ENCODE data around the gene PLXNB3. TPM values are rescaled to one million over a fixed set of nuclear protein-coding genes. Genes with fewer than 3 reads are reported as not detected.

The PLXNB3 gene
- total and polyA plus RNA-seq, 10 donors: 0.48 to 2.8 (median 1.5) TPM

GRCh38 chrX:153770601-153771414, 6.8 kb downstream of the PLXNB3 start:
- H3K27me3 ChIP-seq (replicated peaks in 1 of 7): peaks cover 0 to 6% (median 0%) of the 10 kb centered on the region in 7 donors
- no peak for DNase-seq
- H3K4me1 ChIP-seq: peaks cover 0 to 20% (median 7%) of the 10 kb centered on the region in 6 donors
- no peak overlapping the region for H3K27ac ChIP-seq
- H3K4me3 ChIP-seq: no peak overlapping the region
- intact Hi-C loops (cut with DNase I; ENCODE audit: low total_unique reads): no loop called here
- TF ChIP-seq CTCF (IDR thresholded peaks at IDR 0.05 in 8 of 11, conservative IDR thresholded peaks at IDR 0.05 in 3 of 11) (no peak), POLR2A (IDR thresholded peaks at IDR 0.05) (no peak), POLR2AphosphoS5 (IDR thresholded peaks at IDR 0.05) (no peak)
- H3K9me3 ChIP-seq: no peaks in the 10 kb centered on the region
- H3K36me3 ChIP-seq: no peaks in the 10 kb centered on the region
- WGBS, 5 donors: 69 to 95% (median 87%) methylated on average over 3 to 18 of the region's 18 CpGs

GRCh38 chrX:153771415-153772315, 7.6 kb downstream of the PLXNB3 start:
- no peaks in the 10 kb centered on the region for H3K9me3 ChIP-seq
- H3K27ac ChIP-seq: no peak overlapping the region
- intact Hi-C loops (cut with DNase I; ENCODE audit: low total_unique reads): no loop called here
- TF ChIP-seq POLR2A (IDR thresholded peaks at IDR 0.05): no peak
- TF ChIP-seq POLR2AphosphoS5 (IDR thresholded peaks at IDR 0.05): no peak
- no peak for TF ChIP-seq CTCF (IDR thresholded peaks at IDR 0.05 in 8 of 11, conservative IDR thresholded peaks at IDR 0.05 in 3 of 11)
- DNase-seq: peak; percentile 75
- no peaks in the 10 kb centered on the region for H3K36me3 ChIP-seq
- no peak overlapping the region for H3K4me3 ChIP-seq
- H3K27me3 ChIP-seq (replicated peaks in 1 of 7): peaks cover 0 to 6% (median 0%) of the 10 kb centered on the region in 7 donors
- peaks cover 0 to 13% (median 4%) of the 10 kb centered on the region in 6 donors for H3K4me1 ChIP-seq
- 76 to 96% (median 85%) methylated on average over 5 to 37 of the region's 37 CpGs for WGBS, 5 donors

- 73 to 81% (median 80%) methylated on average over 2 to 21 of the region's 21 CpGs for WGBS, 5 donors
- intact Hi-C loops (cut with DNase I; ENCODE audit: low total_unique reads): no loop called here
- Histone ChIP-seq H3K4me3 (no peak overlapping the region), H3K27ac (no peak overlapping the region), H3K36me3 (no peaks in the 10 kb centered on the region), H3K27me3 (replicated peaks in 1 of 7) (peaks cover 0 to 11% (median 0%) of the 10 kb centered on the region in 7 donors), H3K9me3 (no peaks in the 10 kb centered on the region), H3K4me1 (peaks cover 0 to 13% (median 4%) of the 10 kb centered on the region in 6 donors)
- no peak for TF ChIP-seq CTCF (IDR thresholded peaks at IDR 0.05 in 8 of 11, conservative IDR thresholded peaks at IDR 0.05 in 3 of 11)
- TF ChIP-seq POLR2AphosphoS5 (IDR thresholded peaks at IDR 0.05): no peak
- no peak for TF ChIP-seq POLR2A (IDR thresholded peaks at IDR 0.05)
- DNase-seq: peak; percentile 68
Observed at GRCh38 chrX:153772316-153773217, 8.5 kb downstream of the PLXNB3 start.

Data from spleen (tissue), 11 donors.